HUES64 (cell line): ENCODE data around the gene CYREN.

Experiments used
- H3K27ac ChIP-seq: 2 replicates; pipeline ENCODE4 v1.7.0; 2013; ENCODE audit warnings: low read depth, low read length, inconsistent platforms
- H3K27me3 ChIP-seq: 2 replicates; pipeline ENCODE4 v1.6.1; 2013; ENCODE audit warnings: mild to moderate bottlenecking, low read length; ENCODE audit not compliant: insufficient read depth
- H3K36me3 ChIP-seq: 2 replicates; pipeline ENCODE4 v1.6.1; 2013; ENCODE audit warnings: mild to moderate bottlenecking, low read length; ENCODE audit not compliant: insufficient read depth
- H3K4me1 ChIP-seq: 2 replicates; pipeline ENCODE4 v1.6.1; 2013; ENCODE audit warnings: mild to moderate bottlenecking, low read length, moderate library complexity; ENCODE audit not compliant: insufficient read depth
- H3K4me3 ChIP-seq: 2 replicates; pipeline ENCODE4 v1.5.1; 2013; ENCODE audit warnings: mild to moderate bottlenecking, low read length, moderate library complexity
- H3K9ac ChIP-seq: 2 replicates; pipeline ENCODE4 v1.6.1; 2013; ENCODE audit warnings: mild to moderate bottlenecking, low read depth, low read length
- H3K9me3 ChIP-seq: 2 replicates; pipeline ENCODE4 v1.6.1; 2013; ENCODE audit warnings: low read depth, low read length; ENCODE audit not compliant: insufficient read depth
- WGBS: fragments of 150-250, 120-280 bp; methylation state at CpG from one replicate; pipeline ENCODE4 v1.1.7; 2013; ENCODE audit warnings: missing lambda C conversion rate; 5-methylcytosine and 5-hydroxymethylcytosine counted together

CYREN gene

GRCh38 chr7:135208102-135208793 is 37.7 kb upstream of the CYREN start:
- WGBS, result 94% methylated on average over 6 of the region's 6 CpGs

GRCh38 chr7:135207406-135208101 is 37.0 kb upstream of the CYREN start:
- WGBS, result 92% methylated on average over 8 of the region's 8 CpGs
- H3K4me3 ChIP-seq, result no peak overlapping the region

More at GRCh38 chr7:135208102-135208793, 37.7 kb upstream of the CYREN start:
- no peak overlapping the region for H3K4me3 ChIP-seq
- H3K4me1 ChIP-seq, result no peaks in the 10 kb centered on the region
- H3K27me3 ChIP-seq, result peaks cover 9% of the 10 kb centered on the region
- H3K36me3 ChIP-seq, result peaks cover 5% of the 10 kb centered on the region
- H3K9ac ChIP-seq, result no peak overlapping the region
- no peak overlapping the region for H3K27ac ChIP-seq
- no peaks in the 10 kb centered on the region for H3K9me3 ChIP-seq

DNA sequence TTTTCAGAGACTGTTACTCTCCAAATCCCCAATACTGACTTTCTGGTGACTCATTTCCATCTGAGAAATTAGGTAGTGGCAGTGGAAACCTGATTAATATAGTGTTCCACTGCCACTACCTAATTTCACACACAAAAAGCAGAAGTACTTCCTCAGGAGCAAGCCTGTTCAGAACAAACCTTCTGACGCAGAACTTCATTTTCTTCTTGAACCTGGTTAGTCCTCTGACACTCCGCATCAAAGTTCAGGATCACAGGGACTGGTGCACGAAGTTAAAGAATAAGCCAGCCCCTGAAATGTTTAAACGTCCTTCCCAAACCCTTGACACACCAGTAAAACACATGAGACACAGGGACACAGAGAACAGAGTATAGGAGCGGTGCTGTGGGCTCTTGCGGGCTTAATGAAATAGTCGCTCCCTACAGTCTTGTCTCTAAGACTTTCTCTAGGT is 36.5 kb upstream of the CYREN start:
- no peaks in the 10 kb centered on the region for H3K4me1 ChIP-seq
- H3K4me3 ChIP-seq, result no peak overlapping the region
- no peaks in the 10 kb centered on the region for H3K9me3 ChIP-seq
- H3K27me3 ChIP-seq, result peaks cover 9% of the 10 kb centered on the region
- 95% methylated on average over 7 of the region's 7 CpGs for whole genome bisulfite sequencing
- H3K27ac ChIP-seq, result no peak overlapping the region
- H3K36me3 ChIP-seq, result peaks cover 10% of the 10 kb centered on the region
- no peak overlapping the region for H3K9ac ChIP-seq

More at GRCh38 chr7:135207406-135208101, 37.0 kb upstream of the CYREN start:
- Histone ChIP-seq H3K9ac (no peak overlapping the region), H3K9me3 (no peaks in the 10 kb centered on the region), H3K4me1 (no peaks in the 10 kb centered on the region), H3K27me3 (peaks cover 9% of the 10 kb centered on the region), H3K27ac (no peak overlapping the region), H3K36me3 (peaks cover 10% of the 10 kb centered on the region)

GRCh38 chr7:135205850-135206249 is 35.3 kb upstream of the CYREN start:
- Histone ChIP-seq H3K27me3 (peaks cover 7% of the 10 kb centered on the region), H3K9me3 (no peaks in the 10 kb centered on the region), H3K4me3 (no peak overlapping the region), H3K9ac (no peak overlapping the region), H3K36me3 (peaks cover 10% of the 10 kb centered on the region), H3K4me1 (no peaks in the 10 kb centered on the region), H3K27ac (no peak overlapping the region)
- WGBS, result 97% methylated on average over 8 of the region's 8 CpGs

DNA sequence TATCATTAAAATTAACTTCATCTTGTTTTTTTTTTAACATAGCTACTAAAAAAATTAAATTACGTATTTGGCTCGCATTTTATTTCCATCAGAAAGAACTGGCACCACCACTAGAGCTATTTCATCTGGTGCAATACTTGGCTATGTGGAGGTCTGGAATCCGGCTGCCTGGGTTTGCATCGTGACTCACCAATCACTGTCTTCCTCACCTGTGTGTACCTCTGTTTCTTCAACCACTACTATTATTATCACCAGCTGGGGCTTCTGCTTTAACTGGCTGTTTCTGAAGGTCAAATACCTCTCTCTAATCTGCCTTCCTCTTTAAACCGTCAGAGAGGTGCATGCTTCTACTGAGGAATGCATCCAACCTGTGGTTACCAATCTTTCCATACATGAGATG is 34.4 kb upstream of the CYREN start:
- Histone ChIP-seq H3K27me3 (no peaks in the 10 kb centered on the region), H3K27ac (no peak overlapping the region), H3K9ac (no peak overlapping the region), H3K9me3 (no peaks in the 10 kb centered on the region), H3K4me3 (no peak overlapping the region), H3K36me3 (peaks cover 10% of the 10 kb centered on the region), H3K4me1 (0 out of 2 replicates have a peak, but pooled peaks cover 5% of the 10 kb centered on the region)
- 94% methylated on average over 5 of the region's 5 CpGs for WGBS

DNA sequence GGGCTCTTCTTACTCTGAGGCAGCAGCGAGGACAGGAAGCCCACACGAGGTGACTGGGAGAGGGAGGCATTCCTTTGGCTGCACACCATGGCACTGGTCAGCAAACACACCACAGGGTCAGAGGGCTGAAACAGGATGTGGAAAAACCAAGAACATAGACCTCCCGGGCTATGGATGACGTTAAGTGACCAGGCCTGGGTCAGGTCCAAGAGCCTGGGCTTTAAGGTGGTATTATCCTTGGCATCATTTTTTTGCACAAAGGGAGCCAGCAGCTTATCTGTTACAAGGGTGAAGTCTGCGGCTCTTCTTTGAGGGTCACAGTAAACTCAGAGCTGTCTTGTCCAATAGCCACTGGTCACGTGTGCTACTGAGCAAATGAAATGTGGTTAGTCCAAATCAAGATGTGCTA is 33.8 kb upstream of the CYREN start:
- no peaks in the 10 kb centered on the region for H3K27me3 ChIP-seq
- peaks cover 10% of the 10 kb centered on the region for H3K36me3 ChIP-seq

GRCh38 chr7:135201350-135201749 is 30.8 kb upstream of the CYREN start:
- H3K36me3 ChIP-seq, result peaks cover 21% of the 10 kb centered on the region
- H3K27ac ChIP-seq, result no peak overlapping the region
- peaks cover 12% of the 10 kb centered on the region; the same call in 1 of the 2 replicates for H3K4me1 ChIP-seq
- no peaks in the 10 kb centered on the region for H3K9me3 ChIP-seq
- no peak overlapping the region for H3K9ac ChIP-seq
- no peaks in the 10 kb centered on the region for H3K27me3 ChIP-seq
- WGBS, result 94% methylated on average over 2 of the region's 2 CpGs
- H3K4me3 ChIP-seq, result no peak overlapping the region

More for the DNA sequence above, 33.8 kb upstream of the CYREN start:
- H3K9ac ChIP-seq, result no peak overlapping the region
- H3K27ac ChIP-seq, result no peak overlapping the region
- peaks cover 10% of the 10 kb centered on the region; the same call in 1 of the 2 replicates for H3K4me1 ChIP-seq
- 93% methylated on average over 6 of the region's 6 CpGs for WGBS
- H3K9me3 ChIP-seq, result no peaks in the 10 kb centered on the region
- no peak overlapping the region for H3K4me3 ChIP-seq

- no peaks in the 10 kb centered on the region for H3K27me3 ChIP-seq
- H3K9ac ChIP-seq, result no peak overlapping the region
- H3K9me3 ChIP-seq, result no peaks in the 10 kb centered on the region
- H3K27ac ChIP-seq, result no peak overlapping the region
- no peak overlapping the region for H3K4me3 ChIP-seq
- peaks cover 12% of the 10 kb centered on the region; the same call in 1 of the 2 replicates for H3K4me1 ChIP-seq
- H3K36me3 ChIP-seq, result peaks cover 23% of the 10 kb centered on the region
- 95% methylated on average over 2 of the region's 3 CpGs for WGBS
Observed at GRCh38 chr7:135200821-135201331, 30.4 kb upstream of the CYREN start.

DNA sequence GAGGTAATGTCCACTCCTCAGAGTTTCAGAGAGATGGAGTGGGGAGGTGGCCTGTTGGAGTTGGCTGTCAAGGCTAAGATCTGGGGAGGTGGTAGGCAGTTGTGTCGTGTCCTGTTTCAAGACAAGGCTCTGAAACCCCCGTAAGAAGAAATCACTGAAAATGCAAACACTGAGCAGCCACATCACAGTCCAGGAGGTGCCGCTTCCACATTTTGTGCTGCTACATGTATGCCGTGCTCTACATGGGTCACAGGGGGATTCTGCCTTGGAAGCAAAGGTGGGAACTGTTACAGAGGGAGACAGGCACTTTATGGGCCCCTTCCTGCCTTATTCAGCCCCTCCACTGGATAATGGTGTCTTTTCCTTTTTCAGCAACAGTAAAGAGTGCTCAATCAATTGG is 28.9 kb upstream of the CYREN start:
- Histone ChIP-seq H3K27ac (no peak overlapping the region), H3K9ac (no peak overlapping the region), H3K27me3 (no peaks in the 10 kb centered on the region), H3K4me1 (peaks cover 12% of the 10 kb centered on the region; the same call in 1 of the 2 replicates), H3K36me3 (peaks cover 18% of the 10 kb centered on the region), H3K9me3 (no peaks in the 10 kb centered on the region), H3K4me3 (no peak overlapping the region)
- 90% methylated on average over 4 of the region's 4 CpGs for WGBS

- H3K4me1 ChIP-seq, result peaks cover 12% of the 10 kb centered on the region; the same call in 1 of the 2 replicates
- H3K27ac ChIP-seq, result no peak overlapping the region
- no peak overlapping the region for H3K9ac ChIP-seq
- WGBS, result 96% methylated on average over 15 of the region's 15 CpGs
- peaks cover 15% of the 10 kb centered on the region for H3K36me3 ChIP-seq
- H3K4me3 ChIP-seq, result no peak overlapping the region
- no peaks in the 10 kb centered on the region for H3K27me3 ChIP-seq
- H3K9me3 ChIP-seq, result no peaks in the 10 kb centered on the region
Observed at GRCh38 chr7:135197906-135198655, 27.6 kb upstream of the CYREN start.
